Measurements from ENCODE around the gene SEPHS2.

DNA sequence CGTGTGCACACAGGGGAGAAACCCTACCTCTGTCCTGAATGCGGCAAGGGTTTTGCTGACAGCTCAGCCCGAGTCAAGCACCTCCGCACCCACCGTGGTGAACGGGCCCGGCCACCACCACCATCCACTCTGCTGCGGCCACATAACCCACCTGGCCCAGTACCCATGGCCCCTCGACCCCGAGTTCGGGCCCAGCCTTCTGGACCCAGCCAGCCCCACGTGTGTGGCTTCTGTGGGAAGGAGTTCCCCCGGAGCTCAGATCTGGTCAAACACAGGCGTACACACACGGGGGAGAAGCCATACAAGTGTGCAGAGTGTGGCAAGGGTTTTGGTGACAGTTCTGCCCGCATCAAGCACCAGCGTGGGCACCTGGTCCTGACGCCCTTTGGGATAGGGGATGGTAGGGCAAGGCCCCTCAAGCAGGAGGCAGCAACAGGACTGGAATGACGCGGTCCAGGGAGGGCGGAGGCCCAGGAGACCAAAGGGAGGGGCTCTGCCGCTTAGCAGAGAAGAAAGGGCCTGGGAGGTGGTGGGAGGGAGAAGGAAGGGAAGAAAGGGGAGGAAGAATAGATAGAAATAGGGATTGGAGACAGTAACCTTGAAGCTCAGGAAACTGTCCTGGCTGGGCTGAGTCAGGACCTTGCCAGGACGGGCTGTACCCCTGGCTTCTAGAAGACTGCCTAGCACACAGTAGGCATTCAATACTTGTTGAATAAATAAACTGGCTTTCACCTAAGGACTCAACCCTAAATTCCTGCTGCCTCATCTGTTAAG lies 46.8 kb downstream of the SEPHS2 start:
- TF ChIP-seq SUZ12 (IDR thresholded peaks at IDR 0.05; ENCODE audit: extremely low read depth, insufficient read depth, insufficient read length) (no peak), ZNF274 (IDR thresholded peaks at IDR 0.05; ENCODE audit: low read depth, low read length) (no peak), YY1 (IDR thresholded peaks at IDR 0.05; ENCODE audit: insufficient read depth, insufficient read length) (no peak)

Data from NT2/D1 (cell line).